ENCODE measurements around the gene PPP4R2. TPM values are rescaled to one million over a fixed set of nuclear protein-coding genes. Genes with fewer than 3 reads are reported as not detected.

Gene PPP4R2
- total and polyA plus RNA-seq, 9 of the 15 experiments (the other 6 are each of a cell fraction or from before 2014, with no cell fraction given), result 11.0 to 49.6 (median 31.6) TPM

DNA sequence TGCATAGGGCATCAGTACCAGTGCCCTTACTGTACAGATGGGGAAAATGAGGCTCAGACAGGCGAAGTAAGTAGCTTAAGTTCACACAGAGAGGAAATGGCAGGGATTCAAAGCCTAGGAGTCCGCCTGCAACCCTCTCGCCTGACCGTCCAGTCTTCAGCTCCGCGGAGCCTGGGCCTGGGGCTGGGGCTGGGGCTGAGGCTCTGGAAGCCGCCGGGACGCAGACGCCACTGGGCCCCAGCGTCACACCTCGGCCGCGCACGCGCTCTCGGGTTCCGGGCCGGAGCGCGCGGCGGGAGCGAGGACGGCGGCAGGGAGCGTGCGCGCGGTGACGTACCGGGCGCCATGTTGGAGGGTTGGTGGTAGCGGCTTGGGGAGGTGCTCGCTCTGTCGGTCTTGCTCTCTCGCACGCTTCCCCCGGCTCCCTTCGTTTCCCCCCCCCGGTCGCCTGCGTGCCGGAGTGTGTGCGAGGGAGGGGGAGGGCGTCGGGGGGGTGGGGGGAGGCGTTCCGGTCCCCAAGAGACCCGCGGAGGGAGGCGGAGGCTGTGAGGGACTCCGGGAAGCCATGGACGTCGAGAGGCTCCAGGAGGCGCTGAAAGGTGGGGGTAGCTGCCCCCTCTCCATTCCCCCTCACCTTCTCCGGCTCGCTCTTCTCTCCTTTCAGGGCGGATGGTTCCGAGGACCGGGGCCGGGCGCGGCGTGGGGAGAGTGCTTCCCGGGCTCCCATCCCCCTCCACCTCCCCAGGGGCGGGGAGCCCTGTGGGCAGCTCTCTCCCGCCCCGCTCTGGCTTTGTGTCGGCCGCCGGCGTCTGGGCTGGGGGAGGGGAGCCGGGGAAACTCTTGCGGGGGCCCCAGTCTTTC, at the start of gene PPP4R2 (continued):
- TF ChIP-seq, protein P1, sequence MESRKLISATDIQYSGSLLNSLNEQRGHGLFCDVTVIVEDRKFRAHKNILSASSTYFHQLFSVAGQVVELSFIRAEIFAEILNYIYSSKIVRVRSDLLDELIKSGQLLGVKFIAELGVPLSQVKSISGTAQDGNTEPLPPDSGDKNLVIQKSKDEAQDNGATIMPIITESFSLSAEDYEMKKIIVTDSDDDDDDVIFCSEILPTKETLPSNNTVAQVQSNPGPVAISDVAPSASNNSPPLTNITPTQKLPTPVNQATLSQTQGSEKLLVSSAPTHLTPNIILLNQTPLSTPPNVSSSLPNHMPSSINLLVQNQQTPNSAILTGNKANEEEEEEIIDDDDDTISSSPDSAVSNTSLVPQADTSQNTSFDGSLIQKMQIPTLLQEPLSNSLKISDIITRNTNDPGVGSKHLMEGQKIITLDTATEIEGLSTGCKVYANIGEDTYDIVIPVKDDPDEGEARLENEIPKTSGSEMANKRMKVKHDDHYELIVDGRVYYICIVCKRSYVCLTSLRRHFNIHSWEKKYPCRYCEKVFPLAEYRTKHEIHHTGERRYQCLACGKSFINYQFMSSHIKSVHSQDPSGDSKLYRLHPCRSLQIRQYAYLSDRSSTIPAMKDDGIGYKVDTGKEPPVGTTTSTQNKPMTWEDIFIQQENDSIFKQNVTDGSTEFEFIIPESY (CRISPR knock-in tag; IDR thresholded peaks at IDR 0.05), result no peak
- TF ChIP-seq, protein P2, sequence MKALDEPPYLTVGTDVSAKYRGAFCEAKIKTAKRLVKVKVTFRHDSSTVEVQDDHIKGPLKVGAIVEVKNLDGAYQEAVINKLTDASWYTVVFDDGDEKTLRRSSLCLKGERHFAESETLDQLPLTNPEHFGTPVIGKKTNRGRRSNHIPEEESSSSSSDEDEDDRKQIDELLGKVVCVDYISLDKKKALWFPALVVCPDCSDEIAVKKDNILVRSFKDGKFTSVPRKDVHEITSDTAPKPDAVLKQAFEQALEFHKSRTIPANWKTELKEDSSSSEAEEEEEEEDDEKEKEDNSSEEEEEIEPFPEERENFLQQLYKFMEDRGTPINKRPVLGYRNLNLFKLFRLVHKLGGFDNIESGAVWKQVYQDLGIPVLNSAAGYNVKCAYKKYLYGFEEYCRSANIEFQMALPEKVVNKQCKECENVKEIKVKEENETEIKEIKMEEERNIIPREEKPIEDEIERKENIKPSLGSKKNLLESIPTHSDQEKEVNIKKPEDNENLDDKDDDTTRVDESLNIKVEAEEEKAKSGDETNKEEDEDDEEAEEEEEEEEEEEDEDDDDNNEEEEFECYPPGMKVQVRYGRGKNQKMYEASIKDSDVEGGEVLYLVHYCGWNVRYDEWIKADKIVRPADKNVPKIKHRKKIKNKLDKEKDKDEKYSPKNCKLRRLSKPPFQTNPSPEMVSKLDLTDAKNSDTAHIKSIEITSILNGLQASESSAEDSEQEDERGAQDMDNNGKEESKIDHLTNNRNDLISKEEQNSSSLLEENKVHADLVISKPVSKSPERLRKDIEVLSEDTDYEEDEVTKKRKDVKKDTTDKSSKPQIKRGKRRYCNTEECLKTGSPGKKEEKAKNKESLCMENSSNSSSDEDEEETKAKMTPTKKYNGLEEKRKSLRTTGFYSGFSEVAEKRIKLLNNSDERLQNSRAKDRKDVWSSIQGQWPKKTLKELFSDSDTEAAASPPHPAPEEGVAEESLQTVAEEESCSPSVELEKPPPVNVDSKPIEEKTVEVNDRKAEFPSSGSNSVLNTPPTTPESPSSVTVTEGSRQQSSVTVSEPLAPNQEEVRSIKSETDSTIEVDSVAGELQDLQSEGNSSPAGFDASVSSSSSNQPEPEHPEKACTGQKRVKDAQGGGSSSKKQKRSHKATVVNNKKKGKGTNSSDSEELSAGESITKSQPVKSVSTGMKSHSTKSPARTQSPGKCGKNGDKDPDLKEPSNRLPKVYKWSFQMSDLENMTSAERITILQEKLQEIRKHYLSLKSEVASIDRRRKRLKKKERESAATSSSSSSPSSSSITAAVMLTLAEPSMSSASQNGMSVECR (CRISPR knock-in tag; IDR thresholded peaks at IDR 0.05), result no peak
- TF ChIP-seq NR2F6 (CRISPR knock-in tag; IDR thresholded peaks at IDR 0.05) (no peak), NCOA4 (IDR thresholded peaks at IDR 0.05; ENCODE audit: partially characterized antibody) (no peak), HEY1 (CRISPR knock-in tag; IDR thresholded peaks at IDR 0.05; ENCODE audit: borderline replicate concordance) (no peak), MYNN (IDR thresholded peaks at IDR 0.05) (no peak), MYNN (CRISPR knock-in tag; IDR thresholded peaks at IDR 0.05) (no peak), BHLHE40 (IDR thresholded peaks at IDR 0.05; ENCODE audit: low read length) (peak; percentile 46; the same call in 1 of the 2 replicates), HDAC1 (IDR thresholded peaks at IDR 0.05) (no peak; a peak in 1 of 4 replicates), ARID1B (IDR thresholded peaks at IDR 0.05) (peak; percentile 10; the same call in 1 of the 2 replicates), CBFA2T3 (IDR thresholded peaks at IDR 0.05) (no peak), SMARCA5 (IDR thresholded peaks at IDR 0.05) (no peak), SNIP1 (IDR thresholded peaks at IDR 0.05; ENCODE audit: low read depth) (no peak)
- TF ChIP-seq, protein P3, sequence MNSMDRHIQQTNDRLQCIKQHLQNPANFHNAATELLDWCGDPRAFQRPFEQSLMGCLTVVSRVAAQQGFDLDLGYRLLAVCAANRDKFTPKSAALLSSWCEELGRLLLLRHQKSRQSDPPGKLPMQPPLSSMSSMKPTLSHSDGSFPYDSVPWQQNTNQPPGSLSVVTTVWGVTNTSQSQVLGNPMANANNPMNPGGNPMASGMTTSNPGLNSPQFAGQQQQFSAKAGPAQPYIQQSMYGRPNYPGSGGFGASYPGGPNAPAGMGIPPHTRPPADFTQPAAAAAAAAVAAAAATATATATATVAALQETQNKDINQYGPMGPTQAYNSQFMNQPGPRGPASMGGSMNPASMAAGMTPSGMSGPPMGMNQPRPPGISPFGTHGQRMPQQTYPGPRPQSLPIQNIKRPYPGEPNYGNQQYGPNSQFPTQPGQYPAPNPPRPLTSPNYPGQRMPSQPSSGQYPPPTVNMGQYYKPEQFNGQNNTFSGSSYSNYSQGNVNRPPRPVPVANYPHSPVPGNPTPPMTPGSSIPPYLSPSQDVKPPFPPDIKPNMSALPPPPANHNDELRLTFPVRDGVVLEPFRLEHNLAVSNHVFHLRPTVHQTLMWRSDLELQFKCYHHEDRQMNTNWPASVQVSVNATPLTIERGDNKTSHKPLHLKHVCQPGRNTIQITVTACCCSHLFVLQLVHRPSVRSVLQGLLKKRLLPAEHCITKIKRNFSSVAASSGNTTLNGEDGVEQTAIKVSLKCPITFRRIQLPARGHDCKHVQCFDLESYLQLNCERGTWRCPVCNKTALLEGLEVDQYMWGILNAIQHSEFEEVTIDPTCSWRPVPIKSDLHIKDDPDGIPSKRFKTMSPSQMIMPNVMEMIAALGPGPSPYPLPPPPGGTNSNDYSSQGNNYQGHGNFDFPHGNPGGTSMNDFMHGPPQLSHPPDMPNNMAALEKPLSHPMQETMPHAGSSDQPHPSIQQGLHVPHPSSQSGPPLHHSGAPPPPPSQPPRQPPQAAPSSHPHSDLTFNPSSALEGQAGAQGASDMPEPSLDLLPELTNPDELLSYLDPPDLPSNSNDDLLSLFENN (IDR thresholded peaks at IDR 0.05; ENCODE audit: low read depth in 2 of 2, low read length in 2 of 2), result no peak
- TF ChIP-seq, protein P4, sequence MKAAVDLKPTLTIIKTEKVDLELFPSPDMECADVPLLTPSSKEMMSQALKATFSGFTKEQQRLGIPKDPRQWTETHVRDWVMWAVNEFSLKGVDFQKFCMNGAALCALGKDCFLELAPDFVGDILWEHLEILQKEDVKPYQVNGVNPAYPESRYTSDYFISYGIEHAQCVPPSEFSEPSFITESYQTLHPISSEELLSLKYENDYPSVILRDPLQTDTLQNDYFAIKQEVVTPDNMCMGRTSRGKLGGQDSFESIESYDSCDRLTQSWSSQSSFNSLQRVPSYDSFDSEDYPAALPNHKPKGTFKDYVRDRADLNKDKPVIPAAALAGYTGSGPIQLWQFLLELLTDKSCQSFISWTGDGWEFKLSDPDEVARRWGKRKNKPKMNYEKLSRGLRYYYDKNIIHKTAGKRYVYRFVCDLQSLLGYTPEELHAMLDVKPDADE (conservative IDR thresholded peaks at IDR 0.05; ENCODE audit: control insufficient read depth, low read depth, low read length), result no peak; the same call in 1 of the 2 replicates
- TF ChIP-seq, protein P5, sequence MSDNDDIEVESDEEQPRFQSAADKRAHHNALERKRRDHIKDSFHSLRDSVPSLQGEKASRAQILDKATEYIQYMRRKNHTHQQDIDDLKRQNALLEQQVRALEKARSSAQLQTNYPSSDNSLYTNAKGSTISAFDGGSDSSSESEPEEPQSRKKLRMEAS (CRISPR knock-in tag; IDR thresholded peaks at IDR 0.05), result peak; percentile 92
